Astrocyte (in vitro differentiated cells and primary cell): ENCODE data around the gene EVC. TPM values are rescaled to one million over a fixed set of nuclear protein-coding genes. Genes with fewer than 3 reads are reported as not detected.

Experiments
- DNase-seq: peaks from one replicate; pipeline ENCODE4 v3.0.0-alpha.2; 2010; ENCODE audit warnings: low read depth
- FAIRE-seq: peaks from 2 replicates; lab custom pipeline; 2011; peaks lifted over from hg19 to GRCh38; lab: Jason Lieb, UNC
- H2AFZ ChIP-seq: 2 replicates; pipeline ENCODE4 v1.6.0; 2012; ENCODE audit warnings: low read depth, low read length, inconsistent platforms
- H3K27ac ChIP-seq: 2 replicates; pipeline ENCODE4 v1.5.1; 2011; ENCODE audit warnings: low read depth, low read length, inconsistent platforms
- H3K27me3 ChIP-seq: 2 replicates; pipeline ENCODE4 v1.6.0; 2011; ENCODE audit warnings: low read length, inconsistent platforms; ENCODE audit not compliant: insufficient read depth
- H3K36me3 ChIP-seq: 2 replicates; pipeline ENCODE4 v1.5.1; 2011; ENCODE audit warnings: low read length, inconsistent platforms; ENCODE audit not compliant: insufficient read depth
- H3K4me1 ChIP-seq: 2 replicates; pipeline ENCODE4 v1.5.1; 2011; ENCODE audit warnings: low read length, inconsistent platforms; ENCODE audit not compliant: insufficient read depth
- H3K4me2 ChIP-seq: 2 replicates; pipeline ENCODE4 v1.6.0; 2012; ENCODE audit warnings: low read length, inconsistent platforms
- H3K4me3 ChIP-seq: 2 replicates; pipeline ENCODE4 v1.5.1; 2011; ENCODE audit warnings: low read depth, mild to moderate bottlenecking, low read length, inconsistent platforms; ENCODE audit not compliant: insufficient read depth
- H3K79me2 ChIP-seq: 2 replicates; pipeline ENCODE4 v1.6.0; 2012; ENCODE audit warnings: mild to moderate bottlenecking, low read length, inconsistent platforms; ENCODE audit not compliant: insufficient read depth
- H3K9ac ChIP-seq: 2 replicates; pipeline ENCODE4 v1.6.0; 2012; ENCODE audit warnings: mild to moderate bottlenecking, low read length, inconsistent platforms
- H3K9me3 ChIP-seq: 2 replicates; pipeline ENCODE4 v1.5.1; 2012; ENCODE audit warnings: low read depth, mild to moderate bottlenecking, low read length, inconsistent platforms; ENCODE audit not compliant: insufficient read depth
- H4K20me1 ChIP-seq: 2 replicates; pipeline ENCODE4 v1.6.0; 2012; ENCODE audit warnings: low read length, inconsistent platforms; ENCODE audit not compliant: insufficient read depth
- H3K27ac Mint-ChIP-seq: one replicate; pipeline ENCODE4 v1.8.0; 2021; ENCODE audit warnings: mild to moderate bottlenecking, mixed read lengths; ENCODE audit not compliant: unreplicated experiment
- H3K27me3 Mint-ChIP-seq: one replicate; pipeline ENCODE4 v1.8.0; 2021; ENCODE audit warnings: low read depth, mixed read lengths; ENCODE audit not compliant: unreplicated experiment
- H3K36me3 Mint-ChIP-seq: one replicate; pipeline ENCODE4 v1.8.0; 2021; ENCODE audit warnings: low read depth, mixed read lengths; ENCODE audit not compliant: unreplicated experiment
- H3K4me1 Mint-ChIP-seq: one replicate; pipeline ENCODE4 v1.8.0; 2021; ENCODE audit warnings: low read depth, mixed read lengths; ENCODE audit not compliant: unreplicated experiment
- H3K4me3 Mint-ChIP-seq: one replicate; pipeline ENCODE4 v1.8.0; 2021; ENCODE audit warnings: mild to moderate bottlenecking, moderate library complexity, mixed read lengths; ENCODE audit not compliant: unreplicated experiment
- H3K9me3 Mint-ChIP-seq: one replicate; pipeline ENCODE4 v1.8.0; 2021; ENCODE audit warnings: mild to moderate bottlenecking, mixed read lengths; ENCODE audit not compliant: unreplicated experiment
- EZH2 ChIP-seq: IDR thresholded peaks from 2 replicates; pipeline ENCODE4 v1.6.1; 2012; ENCODE audit warnings: mild to moderate bottlenecking, low read length, inconsistent platforms; ENCODE audit not compliant: insufficient read depth
- total RNA-seq: library from RNA; stranded (reverse); gene quantifications from 2 replicates; pipeline ENCODE4 v1.2.1, GENCODE V29; 2021
- TF ChIP-seq, protein P1 (sequence below): IDR thresholded peaks from 2 replicates; pipeline ENCODE4 v1.5.1; 2011; ENCODE audit warnings: low read depth, mild to moderate bottlenecking, inconsistent platforms, low read length, moderate library complexity; ENCODE audit not compliant: insufficient read depth

EVC gene
- total RNA-seq, 1 donor from 2014 or later = 23.9 TPM

DNA sequence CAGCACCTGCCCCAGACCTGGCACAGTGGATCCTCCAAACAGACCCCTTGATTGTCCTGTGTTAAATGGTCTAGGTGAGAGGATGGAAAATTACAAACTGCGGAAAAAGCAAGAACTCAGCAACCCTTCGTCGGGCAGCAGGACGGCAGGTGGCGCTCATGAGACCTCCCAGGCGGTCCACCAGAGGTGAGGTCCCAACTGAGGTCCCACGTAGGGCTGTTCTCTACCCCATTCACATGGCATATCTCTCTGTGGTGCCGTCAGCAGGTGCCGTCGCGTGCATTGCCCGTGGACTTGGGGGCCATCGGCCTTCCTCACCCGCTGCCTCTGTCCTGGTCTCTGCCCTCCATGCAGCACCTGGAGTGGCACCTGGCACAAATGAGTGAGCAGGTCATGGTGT lies 93.7 kb downstream of the EVC start:
- no peaks in the 10 kb centered on the region for H3K79me2 ChIP-seq
- no peaks in the 10 kb centered on the region for H3K9me3 ChIP-seq
- no peaks in the 10 kb centered on the region for H3K4me1 ChIP-seq
- Mint-ChIP-seq H3K9me3 (no peaks in the 10 kb centered on the region), H3K4me1 (no peaks in the 10 kb centered on the region), H3K27me3 (no peaks in the 10 kb centered on the region), H3K36me3 (peaks cover 18% of the 10 kb centered on the region), H3K4me3 (no peak overlapping the region), H3K27ac (no peak overlapping the region)
- H2AFZ ChIP-seq = no peak overlapping the region
- no peak for TF ChIP-seq EZH2
- TF ChIP-seq, protein P1, sequence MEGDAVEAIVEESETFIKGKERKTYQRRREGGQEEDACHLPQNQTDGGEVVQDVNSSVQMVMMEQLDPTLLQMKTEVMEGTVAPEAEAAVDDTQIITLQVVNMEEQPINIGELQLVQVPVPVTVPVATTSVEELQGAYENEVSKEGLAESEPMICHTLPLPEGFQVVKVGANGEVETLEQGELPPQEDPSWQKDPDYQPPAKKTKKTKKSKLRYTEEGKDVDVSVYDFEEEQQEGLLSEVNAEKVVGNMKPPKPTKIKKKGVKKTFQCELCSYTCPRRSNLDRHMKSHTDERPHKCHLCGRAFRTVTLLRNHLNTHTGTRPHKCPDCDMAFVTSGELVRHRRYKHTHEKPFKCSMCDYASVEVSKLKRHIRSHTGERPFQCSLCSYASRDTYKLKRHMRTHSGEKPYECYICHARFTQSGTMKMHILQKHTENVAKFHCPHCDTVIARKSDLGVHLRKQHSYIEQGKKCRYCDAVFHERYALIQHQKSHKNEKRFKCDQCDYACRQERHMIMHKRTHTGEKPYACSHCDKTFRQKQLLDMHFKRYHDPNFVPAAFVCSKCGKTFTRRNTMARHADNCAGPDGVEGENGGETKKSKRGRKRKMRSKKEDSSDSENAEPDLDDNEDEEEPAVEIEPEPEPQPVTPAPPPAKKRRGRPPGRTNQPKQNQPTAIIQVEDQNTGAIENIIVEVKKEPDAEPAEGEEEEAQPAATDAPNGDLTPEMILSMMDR = no peak
- H4K20me1 ChIP-seq = peaks cover 29% of the 10 kb centered on the region
- no peak overlapping the region for H3K27ac ChIP-seq
- no peak overlapping the region for H3K9ac ChIP-seq
- no peak overlapping the region for H3K4me3 ChIP-seq
- no peak overlapping the region for H3K4me2 ChIP-seq
- peaks cover 35% of the 10 kb centered on the region for H3K36me3 ChIP-seq
- DNase-seq = no peak
- no peaks in the 10 kb centered on the region for H3K27me3 ChIP-seq
- no peak for FAIRE-seq

DNA sequence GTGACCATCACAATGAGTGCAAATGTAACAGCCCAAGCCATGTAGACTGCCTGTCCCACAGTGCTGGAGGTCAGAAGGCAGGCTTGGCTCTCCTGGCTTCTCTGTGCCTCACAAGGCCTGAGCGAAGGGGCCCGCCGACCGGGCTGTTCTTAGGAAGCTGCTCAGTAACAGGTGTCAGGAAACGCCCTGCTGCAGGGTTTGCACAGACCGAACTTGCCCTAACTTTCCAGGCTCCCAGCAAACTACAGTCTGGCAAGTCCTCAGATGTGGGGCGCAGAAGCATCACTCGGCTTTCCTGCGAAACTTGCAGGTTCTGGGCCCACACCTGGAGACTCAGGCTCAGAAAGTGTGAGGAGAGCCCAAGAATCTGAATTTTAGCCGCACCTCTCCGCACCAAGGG lies 94.3 kb downstream of the EVC start:
- no peaks in the 10 kb centered on the region for H3K79me2 ChIP-seq
- Mint-ChIP-seq H3K4me1 (no peaks in the 10 kb centered on the region), H3K9me3 (no peaks in the 10 kb centered on the region), H3K27me3 (no peaks in the 10 kb centered on the region), H3K27ac (no peak overlapping the region), H3K4me3 (no peak overlapping the region), H3K36me3 (peaks cover 22% of the 10 kb centered on the region)
- no peaks in the 10 kb centered on the region for H3K27me3 ChIP-seq
- TF ChIP-seq, protein P1 = no peak
- no peak for TF ChIP-seq EZH2
- no peak overlapping the region for H3K9ac ChIP-seq
- DNase-seq (no peak), FAIRE-seq (no peak)
- H3K4me3 ChIP-seq = no peak overlapping the region
- no peak overlapping the region for H3K4me2 ChIP-seq
- peaks cover 35% of the 10 kb centered on the region for H4K20me1 ChIP-seq
- H3K4me1 ChIP-seq = no peaks in the 10 kb centered on the region
- no peak overlapping the region for H3K27ac ChIP-seq
- H3K9me3 ChIP-seq = no peaks in the 10 kb centered on the region
- H2AFZ ChIP-seq = no peak overlapping the region
- H3K36me3 ChIP-seq = peaks cover 39% of the 10 kb centered on the region

DNA sequence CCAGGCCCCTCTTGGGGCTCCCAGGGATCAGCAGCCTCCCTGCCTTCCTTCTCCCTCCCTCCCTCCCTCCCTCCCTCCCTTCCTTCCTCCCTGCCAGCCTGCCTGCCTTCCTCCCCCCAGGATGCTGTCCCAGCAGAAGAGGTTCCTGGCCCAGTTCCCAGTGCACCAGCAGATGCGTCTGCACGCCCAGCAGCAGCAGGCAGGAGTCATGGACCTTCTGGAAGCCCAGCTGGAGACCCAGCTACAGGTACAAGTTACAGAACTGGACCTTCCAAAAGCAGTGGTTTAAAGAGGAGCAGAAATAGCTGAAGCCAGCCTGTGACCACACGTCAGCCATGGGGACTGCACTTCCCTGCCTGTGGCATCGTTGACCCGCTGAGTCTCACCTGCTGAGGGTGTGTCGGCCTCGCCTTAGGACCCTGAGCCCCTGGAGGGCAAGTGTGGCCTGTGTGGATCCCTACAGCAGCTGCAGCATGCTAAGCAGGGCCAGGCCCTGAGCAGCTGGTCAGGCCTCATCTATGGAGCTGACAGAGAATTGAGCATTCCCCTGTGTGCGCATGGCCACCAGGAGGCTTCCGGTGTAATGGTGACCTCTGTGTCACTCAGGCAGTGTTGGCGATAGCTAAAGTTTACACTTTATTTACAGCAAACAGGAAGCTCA lies 97.2 kb downstream of the EVC start:
- no peak overlapping the region for H2AFZ ChIP-seq
- Mint-ChIP-seq H3K9me3 (no peaks in the 10 kb centered on the region), H3K36me3 (peaks cover 27% of the 10 kb centered on the region), H3K27me3 (no peaks in the 10 kb centered on the region), H3K4me1 (no peaks in the 10 kb centered on the region), H3K27ac (no peak overlapping the region), H3K4me3 (no peak overlapping the region)
- no peak overlapping the region for H3K9ac ChIP-seq
- H4K20me1 ChIP-seq = peaks cover 48% of the 10 kb centered on the region
- FAIRE-seq (no peak), DNase-seq (no peak)
- H3K36me3 ChIP-seq = peaks cover 57% of the 10 kb centered on the region
- no peak overlapping the region for H3K4me2 ChIP-seq
- no peak overlapping the region for H3K4me3 ChIP-seq
- H3K27ac ChIP-seq = no peak overlapping the region
- no peaks in the 10 kb centered on the region for H3K27me3 ChIP-seq
- H3K4me1 ChIP-seq = no peaks in the 10 kb centered on the region
- no peaks in the 10 kb centered on the region for H3K9me3 ChIP-seq
- TF ChIP-seq, protein P1 = no peak
- TF ChIP-seq EZH2 = no peak
- H3K79me2 ChIP-seq = no peaks in the 10 kb centered on the region
